H9 (cell line): ENCODE measurements around the gene KRTAP4-5. TPM values are rescaled to one million over a fixed set of nuclear protein-coding genes. Genes with fewer than 3 reads are reported as not detected.

Source experiments
- DNase-seq: peaks from one replicate; pipeline ENCODE4 v3.0.0-alpha.2; 2017
- H2AFZ ChIP-seq: one replicate; pipeline ENCODE4 v1.6.1; 2013; ENCODE audit warnings: mild to moderate bottlenecking, low read length, control low read depth, moderate library complexity
- H2AK5ac ChIP-seq: 2 replicates; pipeline ENCODE4 v1.6.1; 2013; ENCODE audit warnings: low read length, control low read depth, mixed read lengths; ENCODE audit not compliant: insufficient read length
- H2BK120ac ChIP-seq: one replicate; pipeline ENCODE4 v1.6.1; 2013; ENCODE audit warnings: low read depth, mild to moderate bottlenecking, low read length, control low read depth, inconsistent platforms; ENCODE audit not compliant: poor library complexity, severe bottlenecking
- H2BK12ac ChIP-seq: 2 replicates; pipeline ENCODE4 v1.6.1; 2013; ENCODE audit warnings: low read length, control low read depth, mixed read lengths, low read depth; ENCODE audit not compliant: insufficient read length
- H2BK15ac ChIP-seq: 2 replicates; pipeline ENCODE4 v1.6.1; 2013; ENCODE audit warnings: low read depth, low read length, control low read depth
- H2BK20ac ChIP-seq: one replicate; pipeline ENCODE4 v1.6.1; 2013; ENCODE audit warnings: low read depth, mild to moderate bottlenecking, low read length, control low read depth, inconsistent platforms; ENCODE audit not compliant: poor library complexity, severe bottlenecking
- H2BK5ac ChIP-seq: 2 replicates; pipeline ENCODE4 v1.6.1; 2013; ENCODE audit warnings: low read length, control low read depth, mixed read lengths; ENCODE audit not compliant: insufficient read length
- H3K14ac ChIP-seq: 2 replicates; pipeline ENCODE4 v1.6.1; 2013; ENCODE audit warnings: low read length, control low read depth; ENCODE audit not compliant: insufficient read depth
- H3K18ac ChIP-seq: 2 replicates; pipeline ENCODE4 v1.6.1; 2013; ENCODE audit warnings: low read depth, mild to moderate bottlenecking, mixed read lengths, low read length, control low read depth; ENCODE audit not compliant: insufficient read length
- H3K23ac ChIP-seq: 2 replicates; pipeline ENCODE4 v1.6.1; 2013; ENCODE audit warnings: low read length, control low read depth, mixed read lengths, low read depth; ENCODE audit not compliant: insufficient read length
- H3K23me2 ChIP-seq: 2 replicates; pipeline ENCODE4 v1.6.1; 2013; ENCODE audit warnings: low read depth, mild to moderate bottlenecking, mixed read lengths, low read length, control low read depth; ENCODE audit not compliant: insufficient read length, poor library complexity, severe bottlenecking
- H3K27ac ChIP-seq: 2 replicates; pipeline ENCODE4 v1.5.1; 2013; ENCODE audit warnings: low read length, control low read depth, mixed read lengths, low read depth; ENCODE audit not compliant: insufficient read length
- H3K27me3 ChIP-seq: 2 replicates; pipeline ENCODE4 v1.6.1; 2013; ENCODE audit warnings: low read length, control low read depth, inconsistent platforms; ENCODE audit not compliant: insufficient read depth
- H3K4ac ChIP-seq: 2 replicates; pipeline ENCODE4 v1.6.1; 2013; ENCODE audit warnings: low read depth, mild to moderate bottlenecking, control low read depth, inconsistent platforms, low read length, moderate library complexity
- H3K4me1 ChIP-seq: 2 replicates; pipeline ENCODE4 v1.6.1; 2013; ENCODE audit warnings: low read length, control low read depth, inconsistent platforms; ENCODE audit not compliant: insufficient read depth
- H3K4me2 ChIP-seq: 2 replicates; pipeline ENCODE4 v1.6.1; 2013; ENCODE audit warnings: low read length, control low read depth, mixed read lengths; ENCODE audit not compliant: insufficient read length, insufficient read depth
- H3K56ac ChIP-seq: 2 replicates; pipeline ENCODE4 v1.6.1; 2013; ENCODE audit warnings: low read depth, mild to moderate bottlenecking, mixed read lengths, low read length, control low read depth; ENCODE audit not compliant: insufficient read length
- H3K79me1 ChIP-seq: 2 replicates; pipeline ENCODE4 v1.6.1; 2013; ENCODE audit warnings: low read depth, mild to moderate bottlenecking, moderate library complexity, low read length, control low read depth, inconsistent platforms; ENCODE audit not compliant: insufficient read depth, poor library complexity, severe bottlenecking
- H3K79me2 ChIP-seq: 2 replicates; pipeline ENCODE4 v1.6.1; 2013; ENCODE audit warnings: low read length, control low read depth, inconsistent platforms; ENCODE audit not compliant: insufficient read depth
- H3K9ac ChIP-seq: 2 replicates; pipeline ENCODE4 v1.6.1; 2013; ENCODE audit warnings: low read length, control low read depth, mixed read lengths; ENCODE audit not compliant: insufficient read length; ENCODE audit errors: extremely low read depth
- H3K9me3 ChIP-seq: one replicate; pipeline ENCODE4 v1.6.1; 2013; ENCODE audit warnings: low read depth, low read length, inconsistent platforms; ENCODE audit not compliant: control insufficient read depth
- H3T11ph ChIP-seq: one replicate; pipeline ENCODE4 v1.6.1; 2013; ENCODE audit warnings: mild to moderate bottlenecking, low read length, control low read depth, inconsistent platforms
- H4K20me1 ChIP-seq: one replicate; pipeline ENCODE4 v1.6.1; 2013; ENCODE audit not compliant: control insufficient read depth, insufficient read length, insufficient read depth
- H4K5ac ChIP-seq: 2 replicates; pipeline ENCODE4 v1.6.1; 2013; ENCODE audit warnings: low read depth, mild to moderate bottlenecking, mixed read lengths, low read length, control low read depth; ENCODE audit not compliant: insufficient read length
- H4K8ac ChIP-seq: replicated peaks from 2 replicates; pipeline ENCODE4 v1.6.1; 2013; ENCODE audit warnings: low read length, control low read depth, mixed read lengths, low read depth; ENCODE audit not compliant: insufficient read length
- H4K91ac ChIP-seq: 2 replicates; pipeline ENCODE4 v1.6.1; 2013; ENCODE audit warnings: low read depth, mild to moderate bottlenecking, moderate library complexity, mixed read lengths, low read length, control low read depth; ENCODE audit not compliant: insufficient read length
- H3K27ac Mint-ChIP-seq, 3 experiments: 2 replicates in 2 of 3; 3 replicates in 1 of 3; pipeline ENCODE4 v1.8.0; 2020 to 2021; ENCODE audit warnings: mixed read lengths in 3 of 3, mild to moderate bottlenecking in 1 of 3, moderate library complexity in 1 of 3
- H3K27me3 Mint-ChIP-seq: 2 replicates; pipeline ENCODE4 v1.8.0; 2021; ENCODE audit warnings: low read depth, mild to moderate bottlenecking, moderate library complexity, mixed read lengths
- H3K36me3 Mint-ChIP-seq, 3 experiments: 2 replicates in 2 of 3; 3 replicates in 1 of 3; pipeline ENCODE4 v1.8.0; 2020 to 2021; ENCODE audit warnings: low read depth in 3 of 3, mixed read lengths in 3 of 3; ENCODE audit not compliant: insufficient read depth in 1 of 3
- H3K4me1 Mint-ChIP-seq, 2 experiments: 2 replicates each; pipeline ENCODE4 v1.8.0; 2020; ENCODE audit warnings: mixed read lengths in 2 of 2
- H3K4me3 Mint-ChIP-seq, 2 experiments: 2 replicates in 1 of 2; 3 replicates in 1 of 2; pipeline ENCODE4 v1.8.0; 2020 to 2021; ENCODE audit warnings: mild to moderate bottlenecking in 2 of 2, mixed read lengths in 2 of 2, moderate library complexity in 1 of 2
- H3K9me3 Mint-ChIP-seq, 2 experiments: 2 replicates in 1 of 2; 3 replicates in 1 of 2; pipeline ENCODE4 v1.8.0; 2020; ENCODE audit warnings: mild to moderate bottlenecking in 2 of 2, mixed read lengths in 2 of 2, moderate library complexity in 1 of 2
- CTCF ChIP-seq: fragments of 200-600 bp; sonication (generic); conservative IDR thresholded peaks from 3 replicates; pipeline ENCODE4 v1.8.0; 2021; ENCODE audit warnings: antibody characterized with exemption, mild to moderate bottlenecking
- WGBS: extraction: QIAGEN DNeasy Blood & Tissue Kit; methylation state at CpG from one replicate; pipeline ENCODE4 v1.1.7; 2013; ENCODE audit warnings: missing lambda C conversion rate, low lambda C conversion rate, mixed read lengths; ENCODE audit not compliant: insufficient read length; ENCODE audit errors: extremely low coverage; 5-methylcytosine and 5-hydroxymethylcytosine counted together
- total RNA-seq: library from RNA; stranded (reverse); gene quantifications from 2 replicates; pipeline ENCODE4 v1.2.1, GENCODE V29; 2021

KRTAP4-5 gene
- total RNA-seq, 1 experiment from 2014 or later = not detected

- Histone ChIP-seq H2BK20ac (no peak overlapping the region), H2AFZ (no peak overlapping the region), H3K23ac (no peak overlapping the region), H2BK5ac (no peak overlapping the region), H4K91ac (no peak overlapping the region), H3K79me2 (no peaks in the 10 kb centered on the region), H3T11ph (no peak overlapping the region), H3K4me2 (no peak overlapping the region), H3K14ac (no peak overlapping the region), H4K8ac (no peak overlapping the region), H3K4ac (no peak overlapping the region), H3K23me2 (no peaks in the 10 kb centered on the region), H3K9ac (no peak overlapping the region), H2BK120ac (no peak overlapping the region), H3K27me3 (no peaks in the 10 kb centered on the region), H4K20me1 (no peaks in the 10 kb centered on the region), H2BK12ac (no peak overlapping the region), H2BK15ac (no peak overlapping the region), H3K4me1 (peaks cover 6% of the 10 kb centered on the region; the same call in 1 of the 2 replicates), H3K56ac (no peak overlapping the region), H4K5ac (no peak overlapping the region), H3K79me1 (no peaks in the 10 kb centered on the region), H3K18ac (no peak overlapping the region), H3K9me3 (no peaks in the 10 kb centered on the region), H3K27ac (no peak overlapping the region), H2AK5ac (no peak overlapping the region)
- Mint-ChIP-seq H3K27ac (no peak overlapping the region), H3K36me3 (peaks cover 4% of the 10 kb centered on the region in 3 experiments; a peak in 5 of 7 replicates), H3K27me3 (peaks cover 1% of the 10 kb centered on the region; the same call in 1 of the 2 replicates), H3K4me3 (no peak overlapping the region), H3K9me3 (peaks cover 3 to 5% of the 10 kb centered on the region in 2 experiments; a peak in 4 of 5 replicates), H3K4me1 (peaks cover 52% of the 10 kb centered on the region in 2 experiments)
- DNase-seq = no peak
- no CpG with 5 or more reads among the region's 1 CpG for WGBS
- TF ChIP-seq CTCF = no peak
Measured at GRCh38 chr17:41103896-41104295, 45.7 kb downstream of the KRTAP4-5 start.
